Activated CD4-positive, alpha-beta T cell treated with anti-CD3 and anti-CD28 coated beads for 48 hours (primary cell): ENCODE results near the gene PHKA2.

ENCODE experiments used
- DNase-seq: peaks from one replicate; pipeline ENCODE4 v3.0.0-alpha.2; 2020

PHKA2 gene

DNA sequence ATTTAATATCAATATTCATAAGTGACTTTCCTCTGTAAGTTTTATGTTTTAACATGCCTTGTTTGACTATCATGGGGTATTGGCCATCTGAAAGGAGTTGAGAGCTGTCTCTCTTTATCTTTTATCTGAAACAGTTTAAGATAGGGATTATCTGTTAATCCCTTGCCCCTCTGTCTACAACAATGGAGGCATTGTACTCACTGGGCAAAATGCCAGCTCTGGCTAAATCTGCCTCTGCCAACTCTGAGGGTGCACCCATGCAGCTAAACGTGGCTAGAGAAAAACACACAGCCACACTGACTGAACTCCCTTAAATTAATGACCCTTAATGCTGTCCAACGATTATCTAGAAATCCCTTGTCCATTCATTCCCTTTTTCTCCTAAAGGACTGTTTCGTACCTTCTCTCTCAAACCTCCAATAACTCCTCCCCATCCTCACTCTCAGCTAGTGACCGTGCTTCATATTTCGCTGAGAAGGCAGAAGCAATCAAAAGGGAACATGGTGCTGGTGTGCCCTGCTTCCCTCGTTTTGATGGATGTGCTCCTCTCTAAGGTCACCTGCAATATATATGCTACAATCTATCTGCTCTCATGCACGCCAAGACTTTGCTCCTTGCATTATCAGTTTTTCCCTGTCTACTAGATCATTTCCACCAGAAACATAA lies 10.3 kb downstream of the PHKA2 start:
- DNase-seq = no peak

DNA sequence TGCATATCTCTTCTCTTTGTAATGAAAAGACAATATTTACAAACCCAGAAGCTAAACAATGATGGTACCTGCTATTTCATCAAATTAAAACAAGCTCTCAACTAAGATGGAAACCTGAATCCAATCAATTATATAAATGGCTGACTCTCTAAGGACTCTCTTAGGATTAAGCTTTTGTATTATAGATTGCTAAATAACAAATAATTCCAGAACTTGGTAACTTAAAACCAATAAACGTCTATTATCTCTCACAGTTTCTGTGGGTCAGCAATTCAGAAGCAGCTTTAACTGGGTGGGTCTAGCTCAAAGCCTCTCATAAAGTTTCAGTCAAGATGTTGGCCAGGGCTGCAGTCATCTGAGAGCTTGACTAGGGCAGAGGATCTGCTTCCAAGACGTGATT lies 12.4 kb downstream of the PHKA2 start:
- DNase-seq = no peak

DNA sequence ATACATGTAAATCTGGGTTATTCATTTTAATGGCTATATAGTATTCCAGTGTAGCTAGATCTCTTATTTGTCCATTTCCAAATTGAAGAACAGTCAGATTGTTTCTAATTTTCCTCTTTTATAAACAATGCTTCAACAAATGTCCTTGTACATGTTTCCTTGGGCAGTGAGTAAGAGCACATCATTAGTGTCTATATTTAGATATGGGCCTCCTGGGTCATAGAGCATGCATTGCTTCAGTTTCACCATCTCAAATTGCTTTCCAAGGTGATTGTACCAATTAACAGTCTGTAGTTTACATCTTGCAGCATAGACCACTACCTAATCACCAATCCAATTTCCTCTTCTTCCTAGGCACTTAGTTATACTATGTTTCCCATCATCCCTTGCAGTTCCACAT lies 13.4 kb downstream of the PHKA2 start:
- DNase-seq = no peak

DNA sequence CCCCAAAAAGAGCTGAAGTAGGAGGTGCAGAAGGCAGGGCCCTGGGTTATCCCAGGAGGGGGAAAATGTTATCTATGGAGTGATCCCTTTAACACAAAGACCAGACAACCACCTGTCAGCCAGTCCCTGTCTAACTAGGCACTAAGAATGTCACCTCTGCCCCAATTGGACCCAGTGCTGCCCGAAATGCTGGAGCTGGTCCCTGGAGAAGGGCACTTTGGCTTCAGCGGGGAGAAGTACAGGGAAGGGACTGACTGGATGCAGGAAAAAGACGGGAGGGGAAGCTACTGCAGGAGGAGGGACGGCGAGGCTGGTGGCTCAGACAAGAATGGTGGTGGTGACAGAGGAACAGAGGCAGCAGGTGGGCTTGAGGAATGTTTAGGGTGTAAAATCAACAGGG lies 17.3 kb downstream of the PHKA2 start:
- DNase-seq = no peak

DNA sequence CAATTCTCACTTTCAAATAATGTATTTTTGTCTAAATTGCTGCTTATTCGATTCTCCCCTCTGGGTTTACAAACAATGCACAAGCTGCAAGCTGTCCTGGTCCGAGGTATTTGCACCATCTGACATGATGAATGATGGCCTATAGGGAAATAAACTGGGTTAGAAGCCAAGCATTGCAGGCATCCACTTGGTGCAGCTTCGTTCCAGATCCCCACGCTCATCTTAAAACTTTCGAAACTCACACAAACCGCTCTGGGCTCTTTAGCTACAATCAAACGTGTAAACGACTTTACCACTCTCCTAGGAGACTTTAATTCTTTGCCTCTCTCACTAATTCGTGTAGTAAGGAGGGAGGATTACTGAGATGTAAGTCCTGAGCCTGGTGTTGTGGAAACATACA lies 19.0 kb downstream of the PHKA2 start:
- DNase-seq = no peak

DNA sequence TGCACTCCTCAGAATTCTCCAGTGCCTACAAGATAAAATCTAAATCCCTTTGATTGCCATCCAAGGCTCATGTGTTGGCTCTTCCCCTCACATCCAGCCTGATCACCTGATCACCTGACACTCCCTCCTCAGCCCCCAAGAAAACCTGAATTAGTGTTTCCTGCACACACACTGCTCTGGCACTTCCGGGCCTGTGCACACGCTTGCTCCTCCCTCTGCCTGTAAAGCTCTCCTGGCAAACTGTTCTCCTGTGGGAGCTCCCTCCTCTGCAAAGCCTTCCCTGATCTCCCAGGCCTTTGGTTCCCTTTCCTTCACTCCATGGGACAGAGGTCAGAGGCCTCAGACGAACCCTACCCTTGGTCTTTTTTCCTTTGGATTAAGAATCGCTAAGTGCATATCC lies 19.9 kb downstream of the PHKA2 start:
- no peak for DNase-seq

DNA sequence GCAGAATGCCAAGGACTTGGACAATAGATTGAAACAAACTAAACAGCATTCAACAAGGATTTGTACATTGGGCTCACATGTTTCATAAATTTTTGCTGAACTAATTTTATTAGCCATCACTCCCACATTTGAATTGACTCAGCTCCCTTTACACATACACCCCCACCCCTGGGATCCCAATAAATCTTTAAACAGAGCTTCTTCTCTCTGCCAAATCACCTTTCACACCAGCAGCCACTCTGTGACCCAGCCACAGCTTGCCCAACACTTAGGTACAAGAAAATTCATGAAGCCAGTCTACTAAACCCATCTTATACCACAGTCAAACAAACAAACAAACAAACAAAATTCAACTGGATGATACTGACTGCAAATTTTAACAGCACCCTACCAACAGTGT lies 21.6 kb downstream of the PHKA2 start:
- DNase-seq = no peak

DNA sequence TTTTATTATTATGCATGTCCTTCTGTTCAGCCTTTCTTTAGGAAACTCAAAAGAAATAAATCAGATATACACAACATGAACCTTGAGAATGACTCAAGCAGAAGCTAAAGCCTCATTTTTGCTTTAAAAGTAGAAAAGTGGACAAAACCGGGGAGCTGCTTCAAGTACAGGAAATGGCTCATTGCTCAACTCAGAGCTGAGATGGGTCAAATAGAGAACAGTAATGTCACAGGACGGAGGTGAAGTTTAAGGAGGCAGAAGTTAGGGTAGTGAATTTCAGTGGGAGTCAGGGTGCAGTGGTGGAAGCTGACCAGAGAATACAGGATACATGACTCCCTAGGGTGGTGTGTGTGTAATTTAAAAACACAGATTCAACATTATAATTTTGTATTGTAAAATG lies 22.2 kb downstream of the PHKA2 start:
- DNase-seq = no peak

DNA sequence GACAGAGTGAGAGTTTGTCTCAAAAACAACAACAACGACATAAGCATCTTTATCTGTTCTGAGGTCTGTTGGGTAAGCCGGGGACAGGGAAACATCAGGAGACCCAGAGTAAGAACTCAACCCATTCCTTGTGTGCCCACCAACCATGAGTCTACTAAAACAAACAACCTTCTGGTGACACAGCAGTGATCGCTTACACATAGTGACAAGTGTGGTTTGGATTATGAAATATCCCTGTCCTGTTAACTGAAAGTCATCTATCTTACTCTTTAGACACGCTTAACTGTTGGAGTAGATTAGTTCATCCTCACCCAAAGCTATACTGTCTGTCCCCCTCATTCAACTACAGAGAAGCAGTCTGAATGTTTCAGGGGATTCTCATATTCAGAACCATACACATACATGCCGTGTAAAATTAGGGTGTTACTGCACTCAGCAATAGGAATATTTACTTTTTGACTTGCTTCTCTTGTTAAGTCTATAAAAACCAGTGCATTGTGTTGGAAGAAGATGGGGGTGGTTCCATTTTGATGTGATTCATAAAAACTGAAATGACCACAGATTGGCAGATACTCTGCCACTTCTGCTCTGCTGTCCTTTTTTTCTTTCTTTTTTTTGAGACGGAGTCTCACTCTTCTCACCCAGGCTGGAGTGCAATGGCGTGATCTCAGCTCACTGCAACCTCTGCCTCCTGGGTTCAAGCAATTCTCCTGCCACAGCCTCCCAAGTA lies 27.4 kb downstream of the PHKA2 start:
- no peak for DNase-seq

DNA sequence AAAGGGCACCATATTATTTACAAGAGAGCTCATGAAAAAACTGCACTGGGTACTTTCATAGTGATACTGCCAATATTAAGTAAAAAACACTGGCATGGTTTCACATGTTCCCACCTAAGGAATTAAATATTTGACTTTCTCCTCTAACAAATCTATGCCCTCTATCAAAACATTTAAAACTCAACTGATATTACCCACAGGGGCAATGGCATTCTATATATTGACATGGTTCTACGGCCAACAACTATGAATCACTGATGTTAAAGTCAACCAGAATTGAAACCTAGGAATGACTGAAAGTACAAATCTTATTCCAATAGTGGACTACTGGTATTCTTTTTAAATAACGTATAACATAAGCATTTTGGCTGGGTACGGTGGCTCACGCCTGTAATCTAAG lies 28.2 kb downstream of the PHKA2 start:
- DNase-seq = no peak

DNA sequence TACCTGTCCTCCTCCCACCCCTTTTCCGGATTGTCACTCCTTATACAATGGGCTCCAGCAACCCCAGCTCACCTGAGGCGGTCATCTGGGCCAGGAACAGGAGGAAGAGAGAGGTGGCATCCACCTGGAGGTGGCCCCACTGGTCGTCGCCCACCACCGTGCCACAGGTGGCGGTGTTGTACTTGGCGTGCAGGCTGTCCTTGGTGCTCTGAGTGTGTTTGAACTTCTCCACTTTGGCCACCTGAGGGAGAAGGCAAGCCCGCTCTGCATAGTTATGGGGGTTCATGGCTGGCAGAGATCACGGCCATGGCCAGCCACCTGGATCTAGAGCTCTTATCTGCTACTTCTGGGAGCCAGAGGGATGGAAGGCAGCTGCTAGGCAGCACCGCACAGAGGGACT lies 32.9 kb downstream of the PHKA2 start:
- no peak for DNase-seq

DNA sequence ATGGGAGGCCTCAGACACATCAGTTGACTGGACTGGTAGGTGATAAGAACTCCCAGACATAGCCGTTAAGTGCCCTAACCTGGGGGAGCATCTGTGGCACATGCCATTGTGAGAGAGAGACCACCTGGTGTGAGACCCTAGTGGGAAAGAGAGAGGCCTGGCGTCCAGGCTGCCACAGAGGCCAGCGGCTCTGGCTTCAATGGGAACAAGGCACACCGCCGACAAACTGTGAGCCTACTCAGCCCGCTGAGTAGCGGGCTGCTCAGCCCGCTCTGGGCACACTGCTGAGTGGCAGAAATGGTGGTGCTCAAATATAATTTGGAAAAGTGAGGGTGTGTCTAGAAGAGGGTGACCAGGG lies 34.0 kb downstream of the PHKA2 start:
- no peak for DNase-seq

DNA sequence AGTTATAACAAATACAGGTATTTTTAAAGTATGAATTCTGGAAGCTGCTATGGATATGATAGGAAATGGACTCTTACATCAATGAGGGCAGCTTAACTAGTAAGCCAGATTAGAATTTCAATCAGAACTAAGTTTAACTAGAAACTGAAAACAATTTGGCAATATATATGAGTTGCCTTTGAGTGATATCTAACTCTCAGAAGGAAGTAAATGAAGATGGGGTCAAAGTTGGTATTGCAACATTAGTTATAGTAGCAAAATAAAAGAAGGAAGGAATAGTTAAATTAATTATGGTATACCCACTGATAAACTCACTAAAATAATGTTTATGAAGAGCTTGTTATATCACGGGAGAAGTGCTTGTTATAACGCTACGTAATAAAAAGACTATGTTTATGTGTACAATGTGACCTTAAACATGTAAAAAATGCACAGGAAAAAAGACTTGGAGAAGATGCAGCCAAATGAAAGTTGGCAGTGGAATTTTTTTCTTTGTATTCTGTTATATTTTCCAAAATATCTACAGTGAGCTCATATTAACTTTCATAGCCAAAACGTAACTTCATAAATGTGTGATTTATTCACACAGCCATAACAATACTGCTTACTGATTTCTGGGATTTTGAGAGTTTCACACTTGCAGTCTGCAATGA lies 34.5 kb downstream of the PHKA2 start:
- DNase-seq = no peak

DNA sequence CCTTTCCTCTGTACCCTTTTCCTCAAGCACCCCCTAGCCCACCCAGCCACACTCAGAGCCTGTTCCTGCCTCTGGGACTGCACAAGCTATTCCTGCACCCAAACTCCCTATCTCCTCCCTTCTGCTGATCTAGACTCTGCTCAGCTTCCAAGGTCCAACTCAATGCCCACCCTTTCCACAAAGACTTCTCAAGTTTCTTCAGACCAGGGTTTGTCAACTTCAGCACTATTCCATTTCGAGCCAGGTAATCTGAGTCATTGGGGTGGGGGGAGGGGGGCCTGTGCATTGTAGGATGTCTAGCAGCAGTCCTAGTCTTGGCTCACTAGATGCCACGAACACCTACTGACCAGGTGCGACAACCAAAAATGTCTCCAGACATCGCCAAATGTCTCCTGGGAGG lies 37.3 kb downstream of the PHKA2 start:
- DNase-seq = no peak

DNA sequence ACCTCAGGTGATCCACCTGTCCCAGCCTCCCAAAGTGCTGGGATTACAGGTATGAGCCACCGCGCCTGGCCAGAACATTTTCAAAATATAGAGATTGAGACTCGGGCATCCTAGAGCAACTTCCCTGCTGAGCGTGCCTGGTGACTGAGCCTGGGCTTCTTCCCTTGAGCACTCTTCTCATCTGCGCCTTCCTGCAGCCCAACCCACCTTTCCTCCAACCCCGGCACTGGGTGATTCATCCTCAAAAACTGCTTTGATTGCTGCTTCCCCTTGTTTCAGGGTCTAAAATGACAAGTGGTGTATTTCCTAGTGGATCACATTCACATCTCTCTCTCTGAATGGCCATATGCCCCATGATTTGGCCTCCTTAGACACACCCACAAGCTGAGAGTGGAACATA lies 37.8 kb downstream of the PHKA2 start:
- DNase-seq = no peak

DNA sequence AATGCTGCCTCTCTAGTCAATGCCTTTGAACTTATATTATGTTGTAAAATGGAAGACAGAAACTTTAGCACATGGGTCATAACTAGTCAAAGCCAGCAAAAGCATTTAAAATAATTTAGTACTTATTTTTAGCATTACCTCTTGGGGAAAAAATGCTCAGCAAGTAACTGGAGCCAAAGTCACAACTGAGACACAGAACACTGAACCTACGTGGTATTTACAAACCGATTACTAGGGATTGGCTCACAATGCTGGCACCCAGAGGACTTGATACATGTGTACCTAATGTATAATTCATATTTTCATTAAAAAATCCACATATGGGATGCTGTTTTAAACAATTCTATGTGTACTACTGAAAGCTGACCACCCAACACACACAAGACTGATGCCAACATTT lies 38.4 kb downstream of the PHKA2 start:
- no peak for DNase-seq

DNA sequence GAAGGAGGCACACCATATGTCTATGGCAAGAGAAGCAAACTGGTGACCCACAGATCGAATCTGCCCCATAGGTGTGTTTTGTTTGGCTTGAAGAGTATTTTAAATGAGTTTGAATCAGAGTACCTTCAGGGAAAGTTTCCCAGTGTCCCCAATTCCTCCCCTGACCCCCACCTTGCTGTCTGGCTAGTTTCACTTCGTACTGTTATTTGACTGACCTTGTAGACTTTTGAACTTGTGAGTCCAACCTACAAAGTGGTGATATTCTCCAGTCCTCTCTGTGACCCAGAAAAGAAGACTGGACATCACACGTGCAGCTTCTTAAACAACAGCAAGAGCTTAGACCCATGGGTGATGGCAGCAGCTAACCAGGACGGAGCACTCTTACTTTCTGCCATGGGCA lies 39.4 kb downstream of the PHKA2 start:
- DNase-seq = no peak

DNA sequence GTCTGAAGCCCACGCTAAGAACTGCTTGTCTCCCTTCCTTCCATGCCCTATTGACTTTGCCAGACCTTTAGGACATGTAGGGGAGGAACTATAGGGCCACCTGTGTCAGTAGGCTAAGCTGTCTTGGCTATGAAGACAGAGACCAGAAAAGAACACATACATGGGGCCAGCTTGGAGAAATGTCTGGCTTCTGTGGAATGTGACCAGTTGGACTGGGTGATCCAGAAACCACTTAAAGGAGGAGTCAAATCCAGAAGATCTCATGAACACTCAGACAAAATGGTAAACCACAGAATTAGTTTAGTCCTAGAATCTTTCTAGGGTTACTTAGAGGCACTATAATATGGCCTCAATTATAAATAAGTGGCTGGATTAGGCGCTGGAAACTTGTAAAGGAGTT lies 42.0 kb downstream of the PHKA2 start:
- DNase-seq = no peak

DNA sequence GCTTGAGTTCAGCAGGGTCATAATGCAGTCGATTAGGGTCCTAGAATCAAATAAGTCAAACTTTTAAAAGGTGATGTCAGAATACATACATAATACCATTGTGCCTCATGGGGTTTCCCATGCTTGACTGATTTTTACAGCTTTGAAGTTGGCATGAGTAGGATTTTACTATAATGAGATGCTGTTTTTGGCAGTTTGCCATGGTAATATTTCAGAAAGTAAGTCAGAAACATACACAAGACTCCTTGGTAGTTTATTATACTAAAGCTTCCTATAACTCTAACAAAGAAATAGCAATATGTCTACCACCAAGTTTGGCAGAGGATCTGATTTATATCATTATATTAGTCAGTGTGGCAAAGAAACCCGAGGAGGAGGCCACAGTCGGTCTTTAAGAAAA lies 45.2 kb downstream of the PHKA2 start:
- no peak for DNase-seq

DNA sequence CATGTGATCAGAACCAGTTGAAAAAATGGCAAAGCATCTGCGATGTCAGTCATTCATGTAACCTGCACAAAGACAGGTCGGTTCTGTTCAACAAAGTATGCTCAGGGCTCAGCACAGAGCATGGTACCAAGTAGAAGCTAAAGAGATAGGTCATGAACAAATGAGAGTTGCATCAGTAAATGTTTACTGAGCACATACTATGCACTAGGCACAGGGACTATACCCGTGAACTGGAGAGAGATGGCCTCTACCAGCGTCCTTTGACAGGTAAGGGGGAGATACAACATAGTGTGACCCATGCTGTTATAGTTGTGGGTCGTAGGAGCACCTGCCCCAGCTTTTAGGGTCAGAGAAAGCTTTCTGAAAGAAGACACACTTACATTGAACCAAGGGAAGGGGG lies 46.7 kb downstream of the PHKA2 start:
- DNase-seq = no peak

DNA sequence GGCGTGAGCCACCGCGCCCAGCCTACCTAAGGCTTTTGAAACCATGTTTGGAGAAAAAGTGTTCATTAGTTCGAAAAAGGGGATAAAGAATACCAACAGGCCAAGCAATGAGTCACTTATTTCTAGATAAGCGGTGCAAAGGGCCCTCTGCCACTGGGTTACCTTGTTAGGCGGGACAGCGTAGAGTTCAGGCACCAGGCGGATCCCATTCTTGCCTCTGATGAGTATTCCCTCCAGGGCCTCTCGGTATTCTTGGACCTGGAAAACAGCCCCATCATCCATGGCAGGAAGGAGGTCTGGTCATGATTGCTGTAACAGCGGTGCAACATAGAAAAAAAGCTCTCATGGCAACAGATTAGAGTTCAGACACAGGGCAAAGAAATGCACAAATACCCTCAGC lies 48.0 kb downstream of the PHKA2 start:
- no peak for DNase-seq

DNA sequence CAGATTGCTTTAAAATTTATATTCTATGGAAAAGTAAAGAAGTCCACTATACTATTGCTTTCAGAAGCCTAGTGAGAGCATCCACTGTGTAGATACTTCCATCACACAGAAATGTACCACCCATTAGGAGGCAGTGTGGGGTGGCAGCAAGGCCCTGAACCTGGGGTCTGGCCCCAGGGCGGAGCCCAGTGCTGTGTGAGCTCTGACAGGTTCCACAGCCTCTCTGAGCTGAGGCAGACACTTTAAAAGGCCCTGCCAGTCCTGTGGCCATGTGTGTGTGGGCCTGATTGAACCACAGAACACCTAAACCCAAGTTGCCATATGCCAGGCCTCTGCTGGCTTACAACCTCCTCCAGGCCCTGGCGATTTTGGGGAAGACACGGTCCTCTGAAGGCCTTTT lies 49.2 kb downstream of the PHKA2 start:
- no peak for DNase-seq

DNA sequence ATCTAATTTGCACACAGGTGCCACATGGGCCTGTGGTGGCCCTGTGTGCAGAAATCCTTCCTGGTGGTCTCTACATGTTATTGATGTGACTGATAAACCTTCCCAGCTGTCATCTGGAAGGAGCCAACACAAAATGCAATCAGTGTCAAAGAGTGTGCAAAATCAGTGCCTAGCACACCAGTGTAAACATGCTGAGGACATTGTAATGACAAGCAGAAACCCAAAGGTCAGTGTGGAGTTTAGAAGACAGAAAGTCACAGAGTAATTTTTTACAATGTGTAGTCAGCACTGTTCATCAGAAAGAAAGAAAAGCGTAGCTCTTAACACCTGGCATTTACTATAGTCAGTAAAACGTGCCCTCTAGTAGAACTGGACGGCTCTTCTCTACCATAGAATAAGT lies 50.3 kb downstream of the PHKA2 start:
- no peak for DNase-seq

DNA sequence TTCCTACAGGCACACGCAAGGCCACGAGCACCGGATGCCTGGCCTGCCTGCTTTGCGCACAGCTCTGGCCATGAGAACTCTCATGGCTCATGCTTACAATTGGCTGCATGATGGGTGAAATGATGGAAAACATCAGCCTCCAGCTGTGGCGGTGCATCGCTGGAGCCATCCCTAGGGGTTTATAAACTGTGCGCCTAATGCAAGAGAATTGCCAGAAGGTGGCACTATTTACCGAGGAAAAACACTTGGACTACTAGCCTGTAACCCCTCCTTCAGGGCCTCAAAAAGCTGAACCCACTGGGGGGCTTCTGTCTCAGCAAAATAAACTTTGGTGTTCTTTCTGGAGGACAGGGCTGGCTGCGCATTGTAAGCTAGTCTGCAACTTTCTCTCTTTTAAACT lies 51.9 kb downstream of the PHKA2 start:
- no peak for DNase-seq

DNA sequence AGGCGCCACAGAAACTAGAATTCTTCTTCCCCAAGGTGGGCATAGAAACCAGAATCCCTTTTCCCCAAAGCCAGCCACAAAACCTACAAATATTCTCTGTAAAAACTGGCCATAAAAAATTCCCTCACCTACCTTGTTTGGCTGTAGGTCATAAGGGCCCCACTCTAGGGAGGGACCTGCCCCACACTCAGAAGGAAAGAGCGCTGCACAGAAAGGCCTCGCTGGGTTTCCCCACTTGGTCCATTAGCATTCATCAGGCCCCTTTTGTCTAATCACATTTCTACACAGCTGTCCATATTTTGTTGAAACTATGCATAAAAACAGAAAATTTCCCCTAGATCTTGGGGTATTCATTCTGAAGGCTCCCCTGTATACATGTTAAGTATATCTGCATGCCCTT lies 54.1 kb downstream of the PHKA2 start:
- DNase-seq = no peak
